Fibroblast of pulmonary artery (primary cell): Measurements from ENCODE around the gene TBC1D20.

Experiments used
- DNase-seq: peaks from one replicate; pipeline ENCODE4 v3.0.0-alpha.2; 2010; ENCODE audit warnings: low read depth
- H3K4me3 ChIP-seq: replicated peaks from 2 replicates; pipeline ENCODE4 v1.5.1; 2011; ENCODE audit warnings: low read depth, mild to moderate bottlenecking, control low read depth, low read length, moderate library complexity
- CTCF ChIP-seq: IDR thresholded peaks from 2 replicates; pipeline ENCODE4 v1.5.1; 2011; ENCODE audit warnings: mild to moderate bottlenecking, control low read depth, low read length, inconsistent platforms; ENCODE audit errors: missing control alignments

Gene TBC1D20

GRCh38 chr20:407953-408842, 54.1 kb downstream of the TBC1D20 start, which contains the start of gene RBCK1:
RBCK1 (plus strand) TSS chr20:408299; CDS start chr20:408758, 459 bp downstream.
- no peak for TF ChIP-seq CTCF
- DNase-seq: peak; percentile 76
- H3K4me3 ChIP-seq: peak within 1 kb of the TSS; percentile 94

DNA sequence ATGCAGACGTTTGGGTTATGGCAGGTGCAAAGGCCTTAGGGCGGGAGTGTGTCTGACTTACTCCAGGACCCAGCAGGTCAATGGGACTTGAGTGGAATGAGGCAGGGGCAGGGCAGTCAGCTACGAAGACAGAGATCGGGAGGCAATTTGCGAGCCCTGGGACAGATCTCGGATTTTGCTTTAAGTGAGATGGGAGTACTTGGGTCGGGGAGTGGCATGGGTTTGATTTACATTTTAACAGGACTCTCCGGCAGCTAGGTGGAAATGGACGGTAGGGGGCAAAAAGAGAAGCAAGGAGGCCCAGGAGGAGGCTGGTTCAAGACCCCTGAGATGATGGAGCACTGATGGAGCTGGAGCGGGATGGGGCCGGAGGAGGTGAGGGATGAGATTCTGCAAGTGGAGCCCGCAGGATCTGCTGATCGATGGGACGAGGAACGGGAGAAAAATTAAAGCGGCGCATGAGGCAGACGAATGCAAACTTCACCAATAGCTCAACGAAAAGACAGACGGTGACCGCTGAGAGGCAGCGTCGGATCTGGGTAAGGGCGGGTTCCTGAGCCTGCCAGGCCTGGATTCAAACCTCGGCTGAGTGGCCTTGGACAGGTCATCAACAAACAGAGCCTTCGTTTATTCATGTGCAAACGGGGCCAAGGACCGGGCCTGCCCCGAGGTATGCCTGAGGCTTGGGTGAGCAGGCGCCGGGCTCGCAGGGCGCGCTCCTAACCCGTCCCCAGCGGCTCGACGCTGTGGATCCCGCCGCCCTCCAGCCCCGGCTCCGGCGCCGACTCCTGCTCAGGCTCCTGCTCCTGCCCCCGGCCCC, 55.0 kb downstream of the TBC1D20 start:
- peak; percentile 27 for TF ChIP-seq CTCF
- H3K4me3 ChIP-seq: peak overlapping the region; percentile 50
- peak; percentile 75 for DNase-seq

DNA sequence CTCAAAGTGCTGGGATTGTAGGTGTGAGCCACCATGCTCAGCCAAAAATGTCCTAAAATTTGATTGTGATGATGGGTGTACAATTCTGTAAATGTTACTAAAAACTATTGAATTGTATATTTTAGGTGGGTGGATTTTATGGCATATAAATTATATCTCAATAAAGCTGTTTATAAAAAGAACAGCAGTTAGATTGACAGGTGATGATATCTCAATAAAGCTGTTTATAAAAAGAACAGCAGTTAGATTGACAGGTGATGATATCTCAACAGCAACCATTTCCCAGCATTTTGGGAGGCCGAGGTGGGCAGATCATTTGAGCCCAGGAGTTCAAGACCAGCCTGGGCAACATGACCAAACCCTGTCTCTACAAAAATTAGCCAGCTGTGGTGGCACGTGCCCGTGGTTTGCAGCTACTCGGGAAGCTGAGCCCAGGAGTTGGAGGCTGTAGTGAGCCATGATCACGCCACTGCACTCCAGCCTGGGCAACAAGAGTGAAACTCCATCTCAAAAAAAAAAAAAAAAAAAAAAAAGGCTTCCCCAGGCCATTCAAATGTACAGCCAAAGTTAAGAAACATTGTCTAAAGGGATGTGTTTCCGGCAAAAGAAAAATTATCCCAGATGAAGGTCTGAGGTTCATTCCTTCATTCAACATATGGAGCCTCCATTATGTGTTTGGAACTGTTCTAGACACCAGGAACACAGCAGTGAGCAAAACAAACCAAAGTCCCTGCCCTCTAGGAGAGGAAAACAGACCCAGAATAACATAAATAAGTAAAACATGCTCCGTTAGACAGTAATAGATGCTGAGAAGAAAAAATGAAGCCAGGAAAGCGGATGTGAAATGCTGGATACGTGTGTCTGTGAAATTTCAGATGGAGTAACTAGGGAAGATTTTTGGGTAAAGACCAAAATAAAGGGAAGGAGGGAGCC, 55.9 kb downstream of the TBC1D20 start:
- no peak for DNase-seq
- no peak overlapping the region for H3K4me3 ChIP-seq
- no peak for TF ChIP-seq CTCF

DNA sequence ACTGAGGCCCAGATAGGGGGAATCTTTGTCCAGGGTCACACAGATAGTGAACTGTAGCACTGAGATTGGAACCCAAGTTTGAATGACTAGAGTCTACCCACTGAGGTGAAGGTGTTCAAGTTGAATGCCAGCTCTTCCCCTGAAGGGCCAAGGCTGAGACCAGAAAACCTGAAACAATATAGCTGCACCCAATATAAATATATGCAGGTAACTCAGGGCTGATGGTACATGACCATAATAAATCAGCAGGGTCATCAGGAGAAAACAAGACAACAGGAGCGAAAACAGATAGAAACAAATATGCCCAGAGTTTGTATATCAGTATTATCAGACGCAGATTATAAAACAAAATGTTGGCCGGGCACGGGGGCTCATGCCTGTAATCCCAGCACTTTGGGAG, 58.2 kb downstream of the TBC1D20 start:
- no peak for TF ChIP-seq CTCF
- no peak overlapping the region for H3K4me3 ChIP-seq
- DNase-seq: no peak

DNA sequence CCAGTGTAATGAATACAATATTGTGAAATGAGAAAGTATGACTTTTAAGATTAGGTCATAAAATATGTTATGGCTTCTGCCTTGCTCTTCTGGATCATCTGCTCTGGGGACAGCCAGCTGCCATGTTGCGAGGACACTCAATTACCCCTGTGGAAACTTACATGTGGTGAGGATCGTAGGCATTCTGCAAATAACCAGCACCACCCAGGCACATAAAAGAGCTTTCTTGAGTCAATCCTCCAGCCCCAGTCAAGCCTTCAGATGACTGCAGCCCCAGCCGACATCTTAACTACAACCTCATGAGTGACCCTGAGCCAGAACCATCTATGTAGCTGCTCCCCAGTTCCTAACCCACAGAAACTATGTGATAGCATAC, 58.8 kb downstream of the TBC1D20 start:
- H3K4me3 ChIP-seq: no peak overlapping the region
- TF ChIP-seq CTCF: no peak
- no peak for DNase-seq

DNA sequence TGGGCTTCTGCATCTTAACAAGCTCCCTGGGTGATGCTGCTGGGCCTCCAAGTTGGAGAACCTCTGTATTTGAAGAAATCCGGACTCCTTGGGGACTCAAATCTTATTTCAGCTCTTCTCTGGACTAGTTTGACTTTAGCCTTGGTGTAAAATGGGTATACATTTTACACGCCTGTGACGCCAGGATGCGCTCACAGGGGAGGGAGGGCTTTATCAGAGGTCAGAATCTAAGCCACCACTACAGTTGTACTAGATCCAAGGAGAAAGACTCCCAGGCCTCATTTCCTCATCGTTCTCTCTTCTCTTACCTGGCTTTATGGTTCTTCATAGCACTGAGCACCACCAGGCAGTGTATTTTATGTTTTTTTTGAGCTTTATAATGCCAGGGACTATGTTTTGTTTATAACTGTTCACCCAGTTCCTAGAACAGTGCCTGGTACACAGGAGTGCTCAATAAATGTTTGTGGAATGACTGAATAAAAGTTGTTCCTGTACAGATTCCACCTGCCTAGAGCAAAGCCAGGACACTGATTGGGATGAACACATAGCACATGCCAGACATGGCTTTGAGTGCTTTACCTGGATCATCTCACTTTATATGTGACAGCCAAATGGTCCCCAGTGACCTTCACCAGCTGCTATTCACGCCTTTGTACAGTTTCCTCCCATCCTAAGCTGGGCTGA, 59.3 kb downstream of the TBC1D20 start:
- DNase-seq: no peak
- no peak for TF ChIP-seq CTCF

More for the DNA sequence above, 59.3 kb downstream of the TBC1D20 start:
- H3K4me3 ChIP-seq: no peak overlapping the region
